SK-N-SH treated with all-trans-retinoic acid at 6 μM for 48 hours (cell line): ENCODE measurements around the gene SYNDIG1.

Experiments used
- ATAC-seq: fragments of 200-7000 bp; cut with Tn5 transposase; 3 replicates; pipeline ENCODE4 v1.9.1; 2020; ENCODE audit warnings: mild to moderate bottlenecking, moderate library complexity
- ARNTL ChIP-seq: fragments of 450-650 bp; formaldehyde crosslinking; IDR thresholded peaks from 2 replicates; pipeline ENCODE4 v1.5.0; 2020; ENCODE audit warnings: low read depth, mild to moderate bottlenecking, moderate library complexity, borderline replicate concordance
- CREB5 ChIP-seq: fragments of 250-450 bp; sonication (Bioruptor Pico); IDR thresholded peaks from 2 replicates; pipeline ENCODE4 v1.5.1; 2020; ENCODE audit warnings: low read depth, mild to moderate bottlenecking, moderate library complexity
- CSRNP3 ChIP-seq: fragments of 250-450 bp; sonication (Bioruptor Pico); IDR thresholded peaks from 2 replicates; pipeline ENCODE4 v1.5.1; 2021; ENCODE audit warnings: mild to moderate bottlenecking, moderate library complexity
- ESRRG ChIP-seq: fragments of 250-450 bp; sonication (Bioruptor Pico); IDR thresholded peaks from 2 replicates; pipeline ENCODE4 v1.6.1; 2021; ENCODE audit warnings: mild to moderate bottlenecking
- GLIS3 ChIP-seq: fragments of 250-450 bp; sonication (Bioruptor Pico); IDR thresholded peaks from 2 replicates; pipeline ENCODE4 v1.5.0; 2020; ENCODE audit warnings: mild to moderate bottlenecking, moderate library complexity
- ISL1 ChIP-seq: fragments of 250-450 bp; sonication (Bioruptor Pico); IDR thresholded peaks from 2 replicates; pipeline ENCODE4 v2.1.2; 2022; ENCODE audit warnings: mild to moderate bottlenecking, moderate library complexity
- OSR1 ChIP-seq: fragments of 250-450 bp; sonication (Bioruptor Pico); IDR thresholded peaks from 2 replicates; pipeline ENCODE4 v1.8.0; 2022; ENCODE audit warnings: moderate library complexity, mild to moderate bottlenecking, inconsistent platforms
- PATZ1 ChIP-seq: fragments of 250-450 bp; sonication (Bioruptor Pico); IDR thresholded peaks from 2 replicates; pipeline ENCODE4 v1.8.0; 2020; ENCODE audit warnings: mild to moderate bottlenecking, moderate library complexity, borderline replicate concordance
- POU6F1 ChIP-seq: fragments of 250-450 bp; sonication (Bioruptor Pico); IDR thresholded peaks from 2 replicates; pipeline ENCODE4 v1.8.0; 2021; ENCODE audit warnings: low read depth, mild to moderate bottlenecking, moderate library complexity, borderline replicate concordance
- PPARA ChIP-seq: fragments of 250-450 bp; sonication (Bioruptor Pico); IDR thresholded peaks from 2 replicates; pipeline ENCODE4 v1.5.0; 2020; ENCODE audit warnings: mild to moderate bottlenecking, borderline replicate concordance
- SNAI2 ChIP-seq: fragments of 250-450 bp; sonication (Bioruptor Pico); IDR thresholded peaks from 2 replicates; pipeline ENCODE4 v1.5.0; 2020; ENCODE audit warnings: mild to moderate bottlenecking, moderate library complexity
- TCF4 ChIP-seq: fragments of 250-450 bp; sonication (Bioruptor Pico); IDR thresholded peaks from 2 replicates; pipeline ENCODE4 v1.8.0; 2021; ENCODE audit warnings: mild to moderate bottlenecking, moderate library complexity, borderline replicate concordance
- TOX ChIP-seq: fragments of 250-450 bp; sonication (Bioruptor Pico); IDR thresholded peaks from 2 replicates; pipeline ENCODE4 v1.8.0; 2021; ENCODE audit warnings: mild to moderate bottlenecking, moderate library complexity, borderline replicate concordance
- TSHZ2 ChIP-seq: fragments of 250-450 bp; sonication (Bioruptor Pico); IDR thresholded peaks from 2 replicates; pipeline ENCODE4 v1.5.0; 2020; ENCODE audit warnings: mild to moderate bottlenecking, moderate library complexity
- ZC3H10 ChIP-seq: fragments of 250-450 bp; sonication (Bioruptor Pico); IDR thresholded peaks from 2 replicates; pipeline ENCODE4 v1.5.1; 2021; ENCODE audit warnings: mild to moderate bottlenecking, moderate library complexity
- ZFP3 ChIP-seq: fragments of 250-450 bp; sonication (Bioruptor Pico); IDR thresholded peaks from 2 replicates; pipeline ENCODE4 v1.5.0; 2020; ENCODE audit warnings: mild to moderate bottlenecking, moderate library complexity
- ZNF565 ChIP-seq: fragments of 450-650 bp; formaldehyde crosslinking; conservative IDR thresholded peaks from 2 replicates; pipeline ENCODE4 v1.5.0; 2020; ENCODE audit warnings: low read depth, mild to moderate bottlenecking, moderate library complexity
- ZNF70 ChIP-seq: fragments of 450-650 bp; formaldehyde crosslinking; IDR thresholded peaks from 2 replicates; pipeline ENCODE4 v1.5.0; 2020; ENCODE audit warnings: mild to moderate bottlenecking, moderate library complexity
- ZNF8 ChIP-seq: fragments of 450-650 bp; formaldehyde crosslinking; IDR thresholded peaks from 2 replicates; pipeline ENCODE4 v1.5.0; 2020; ENCODE audit warnings: mild to moderate bottlenecking, moderate library complexity

The SYNDIG1 gene

GRCh38 chr20:24458436-24458835 lies 11.0 kb upstream of the SYNDIG1 start:
- no peak for TF ChIP-seq ZNF565 (CRISPR knock-in tag)
- no peak for TF ChIP-seq TOX (CRISPR knock-in tag)
- TF ChIP-seq OSR1 (CRISPR knock-in tag): no peak
- no peak for TF ChIP-seq PATZ1
- ATAC-seq: no peak

GRCh38 chr20:24459733-24460132 lies 9.7 kb upstream of the SYNDIG1 start:
- TF ChIP-seq CSRNP3 (CRISPR knock-in tag): no peak
- ATAC-seq: no peak

GRCh38 chr20:24460712-24461111 lies 8.7 kb upstream of the SYNDIG1 start:
- no peak for TF ChIP-seq ISL1 (CRISPR knock-in tag)
- TF ChIP-seq ZNF8 (CRISPR knock-in tag): no peak
- no peak for TF ChIP-seq ARNTL (CRISPR knock-in tag)
- no peak for TF ChIP-seq PPARA
- no peak for TF ChIP-seq POU6F1 (CRISPR knock-in tag)
- TF ChIP-seq ZNF565 (CRISPR knock-in tag): no peak
- TF ChIP-seq ESRRG (CRISPR knock-in tag): no peak
- no peak for TF ChIP-seq TCF4 (CRISPR knock-in tag)
- TF ChIP-seq CSRNP3 (CRISPR knock-in tag): no peak
- TF ChIP-seq CREB5 (CRISPR knock-in tag): no peak
- no peak for TF ChIP-seq TOX (CRISPR knock-in tag)
- no peak for TF ChIP-seq ZNF70 (CRISPR knock-in tag)
- no peak for TF ChIP-seq GLIS3 (CRISPR knock-in tag)
- no peak for TF ChIP-seq ZFP3 (CRISPR knock-in tag)
- no peak for TF ChIP-seq ZC3H10
- TF ChIP-seq TSHZ2: no peak
- no peak for TF ChIP-seq PATZ1
- no peak for TF ChIP-seq SNAI2 (CRISPR knock-in tag)
- ATAC-seq: no peak
